ENCODE data around the gene WWOX. TPM values are rescaled to one million over a fixed set of nuclear protein-coding genes. Genes with fewer than 3 reads are reported as not detected.

Gene WWOX
- total and polyA plus RNA-seq, 2 of the 8 experiments (the other 6 are each of a cell fraction or from before 2014, with no cell fraction given) = 5.4 to 16.7 TPM

DNA sequence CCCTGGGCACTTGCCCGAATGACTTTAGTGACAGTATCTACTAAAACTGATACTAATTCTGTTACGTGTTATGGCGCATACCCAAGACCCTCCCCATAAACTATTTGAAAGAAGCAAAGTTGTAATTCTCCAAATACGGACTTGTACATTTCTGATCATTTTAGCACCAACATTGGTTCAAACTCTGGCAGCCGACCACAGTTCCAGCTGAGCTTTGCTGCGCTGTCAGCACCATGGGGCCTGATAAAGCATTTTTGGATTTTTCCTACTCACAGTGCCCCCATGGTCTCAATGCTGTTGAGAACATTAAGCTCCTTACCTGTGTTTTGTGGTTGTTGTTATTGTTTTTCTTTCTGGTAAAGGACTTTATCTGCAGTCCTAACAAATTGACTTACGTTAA lies 1040.3 kb downstream of the WWOX start:
- H3K23ac ChIP-seq (ENCODE audit: insufficient read length) = no peak overlapping the region
- H3K9ac ChIP-seq (replicated peaks in 1 of 4; ENCODE audit: extremely low read depth in 1 of 4, low read depth in 3 of 4, low read length in 3 of 4) = no peak overlapping the region
- H4K8ac ChIP-seq (ENCODE audit: extremely low read depth, insufficient read depth, low read length) = no peak overlapping the region
- no peak overlapping the region for H2BK12ac ChIP-seq (ENCODE audit: low read depth, low read length)
- H4K20me1 ChIP-seq (replicated peaks in 1 of 2; ENCODE audit: control insufficient read depth in 1 of 2, insufficient read depth in 2 of 2, low read length in 2 of 2) = no peaks in the 10 kb centered on the region
- H2BK120ac ChIP-seq (replicated peaks; ENCODE audit: low read depth, low read length) = no peak overlapping the region
- no peaks in the 10 kb centered on the region for H3K79me2 ChIP-seq (ENCODE audit: control insufficient read depth in 1 of 2, insufficient read depth in 2 of 2, low read length in 2 of 2)
- no peak overlapping the region for H4K5ac ChIP-seq (ENCODE audit: insufficient read length, low read depth, low read length)
- no peak overlapping the region for H4K91ac ChIP-seq (replicated peaks; ENCODE audit: insufficient read length, low read length)
- no peaks in the 10 kb centered on the region for H3K9me3 ChIP-seq (ENCODE audit: insufficient read depth in 2 of 2, low read depth in 1 of 2, low read length in 1 of 2)
- H3K56ac ChIP-seq (replicated peaks; ENCODE audit: insufficient read length, low read depth, low read length) = no peak overlapping the region
- H3K4me2 ChIP-seq (ENCODE audit: insufficient read depth in 1 of 2, low read depth in 2 of 2, low read length in 2 of 2) = no peak overlapping the region
- peaks cover 0 to 2% (median 0%) of the 10 kb centered on the region in 4 experiments; a peak in 1 of 7 replicates for H3K4me1 ChIP-seq (replicated peaks in 1 of 4; ENCODE audit: control insufficient read depth in 3 of 4, insufficient read depth in 4 of 4, low read length in 3 of 4)
- H3K27me3 ChIP-seq (replicated peaks in 1 of 4; ENCODE audit: control insufficient read depth in 3 of 4, extremely low read depth in 1 of 4, insufficient read depth in 3 of 4, low read length in 3 of 4) = no peaks in the 10 kb centered on the region
- ChIA-PET CTCF (ENCODE audit: partially characterized antibody) (interaction anchor here (1.0 to 1.2 kb wide), 2 partner anchors 9 to 27 kb away, joined by 3 read pairs; no protein-coding TSS in a partner anchor), POLR2A (ENCODE audit: partially characterized antibody) (no interaction called here)
- H3K27ac ChIP-seq (ENCODE audit: low read depth, low read length) = no peak overlapping the region
- no peaks in the 10 kb centered on the region for H3K23me2 ChIP-seq (ENCODE audit: low read depth, low read length)
- FAIRE-seq (no peak), DNase-seq (ENCODE audit: low read depth in 1 of 2, low spot score in 2 of 2) (no peak)
- no peak for TF ChIP-seq SP4 (IDR thresholded peaks at IDR 0.05; ENCODE audit: low read length)
- no peak for TF ChIP-seq SRF (IDR thresholded peaks at IDR 0.05; ENCODE audit: low read depth, low read length)
- no peak for TF ChIP-seq BACH1 (IDR thresholded peaks at IDR 0.05; ENCODE audit: low read length)
- TF ChIP-seq SAP30 (IDR thresholded peaks at IDR 0.05; ENCODE audit: insufficient read depth, insufficient replicate concordance, low read length) = no peak
- TF ChIP-seq CHD1 (IDR thresholded peaks at IDR 0.05; ENCODE audit: low read depth, low read length) = no peak
- TF ChIP-seq, protein P1, sequence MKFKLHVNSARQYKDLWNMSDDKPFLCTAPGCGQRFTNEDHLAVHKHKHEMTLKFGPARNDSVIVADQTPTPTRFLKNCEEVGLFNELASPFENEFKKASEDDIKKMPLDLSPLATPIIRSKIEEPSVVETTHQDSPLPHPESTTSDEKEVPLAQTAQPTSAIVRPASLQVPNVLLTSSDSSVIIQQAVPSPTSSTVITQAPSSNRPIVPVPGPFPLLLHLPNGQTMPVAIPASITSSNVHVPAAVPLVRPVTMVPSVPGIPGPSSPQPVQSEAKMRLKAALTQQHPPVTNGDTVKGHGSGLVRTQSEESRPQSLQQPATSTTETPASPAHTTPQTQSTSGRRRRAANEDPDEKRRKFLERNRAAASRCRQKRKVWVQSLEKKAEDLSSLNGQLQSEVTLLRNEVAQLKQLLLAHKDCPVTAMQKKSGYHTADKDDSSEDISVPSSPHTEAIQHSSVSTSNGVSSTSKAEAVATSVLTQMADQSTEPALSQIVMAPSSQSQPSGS (IDR thresholded peaks at IDR 0.05; ENCODE audit: low read length) = no peak
- TF ChIP-seq HDAC2 (IDR thresholded peaks at IDR 0.05; ENCODE audit: borderline replicate concordance in 1 of 2, low read depth in 2 of 2, low read length in 2 of 2) = no peak
- no peak for TF ChIP-seq CEBPB (IDR thresholded peaks at IDR 0.05; ENCODE audit: low read depth, low read length)
- no peak for TF ChIP-seq BRCA1 (IDR thresholded peaks at IDR 0.05; ENCODE audit: low read depth, low read length)
- TF ChIP-seq, protein P2, sequence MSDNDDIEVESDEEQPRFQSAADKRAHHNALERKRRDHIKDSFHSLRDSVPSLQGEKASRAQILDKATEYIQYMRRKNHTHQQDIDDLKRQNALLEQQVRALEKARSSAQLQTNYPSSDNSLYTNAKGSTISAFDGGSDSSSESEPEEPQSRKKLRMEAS (IDR thresholded peaks at IDR 0.05) = no peak
- TF ChIP-seq KDM4A (IDR thresholded peaks at IDR 0.05; ENCODE audit: low read depth, low read length, severe bottlenecking) = no peak
- WGBS, 2 experiments (ENCODE audit: extremely low coverage in 1 of 2, insufficient coverage in 1 of 2, insufficient read length in 1 of 2, insufficient replicate concordance in 2 of 2, low coverage in 1 of 2, low lambda C conversion rate in 2 of 2, missing lambda C conversion rate in 1 of 2) = 91% methylated on average over 7 of the region's 7 CpGs; no CpG with 5 or more reads in 1 of the 2 experiments
- H2AK5ac ChIP-seq (ENCODE audit: low read depth, low read length) = no peak overlapping the region
- H3K4ac ChIP-seq (replicated peaks; ENCODE audit: insufficient read length, low read depth, low read length) = no peak overlapping the region
- no peaks in the 10 kb centered on the region for H3K79me1 ChIP-seq (ENCODE audit: low read depth, low read length)
- H2BK5ac ChIP-seq (ENCODE audit: low read depth, low read length) = no peak overlapping the region
- H2AFZ ChIP-seq (ENCODE audit: low read length) = no peak overlapping the region
- no peak overlapping the region for H3K18ac ChIP-seq (ENCODE audit: extremely low read depth, low read length)
- H3K36me3 ChIP-seq (ENCODE audit: control insufficient read depth in 2 of 4, insufficient read depth in 4 of 4, low read length in 3 of 4) = no peaks in the 10 kb centered on the region
- H2BK15ac ChIP-seq (ENCODE audit: low read length) = no peak overlapping the region
- H3K4me3 ChIP-seq (ENCODE audit: extremely low read depth in 1 of 4, insufficient read depth in 2 of 4, low read depth in 3 of 4, low read length in 4 of 4) = no peak overlapping the region
- H3K14ac ChIP-seq (ENCODE audit: insufficient read length) = no peak overlapping the region
- no peak overlapping the region for H2BK20ac ChIP-seq (ENCODE audit: low read length)

Data from H1 (cell line).